GM10266 (cell line): Measurements from ENCODE around the gene LYZL2.

ENCODE experiments used
- DNase-seq: peaks from one replicate; pipeline ENCODE4 v3.0.0; 2012; ENCODE audit errors: extremely low spot score
- TF ChIP-seq, protein P1 (sequence below): IDR thresholded peaks from 2 replicates; pipeline ENCODE4 v1.5.1; 2012; ENCODE audit warnings: mild to moderate bottlenecking, low read depth; ENCODE audit not compliant: control insufficient read depth, insufficient read depth; ENCODE audit errors: missing control alignments

The LYZL2 gene

DNA sequence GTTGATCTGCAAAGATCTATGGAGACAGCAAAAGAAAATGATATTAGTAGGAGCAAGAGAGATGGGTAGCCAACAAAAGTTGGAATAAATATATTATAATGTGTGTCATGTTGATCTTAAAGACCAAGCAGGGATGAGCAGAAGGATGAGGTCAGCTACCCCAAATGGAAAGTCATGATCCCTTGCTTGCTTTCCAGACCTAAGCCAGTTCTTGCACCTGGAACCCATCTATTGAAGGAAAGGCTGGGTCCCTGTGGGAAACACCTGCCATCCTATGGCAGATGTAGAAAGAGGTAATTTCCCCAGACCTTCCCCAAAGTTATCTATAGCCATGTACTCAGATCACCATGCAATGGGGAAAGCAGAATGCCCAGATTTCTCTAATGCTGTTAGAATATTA is 52.5 kb downstream of the LYZL2 start:
- DNase-seq = no peak
- TF ChIP-seq, protein P1, sequence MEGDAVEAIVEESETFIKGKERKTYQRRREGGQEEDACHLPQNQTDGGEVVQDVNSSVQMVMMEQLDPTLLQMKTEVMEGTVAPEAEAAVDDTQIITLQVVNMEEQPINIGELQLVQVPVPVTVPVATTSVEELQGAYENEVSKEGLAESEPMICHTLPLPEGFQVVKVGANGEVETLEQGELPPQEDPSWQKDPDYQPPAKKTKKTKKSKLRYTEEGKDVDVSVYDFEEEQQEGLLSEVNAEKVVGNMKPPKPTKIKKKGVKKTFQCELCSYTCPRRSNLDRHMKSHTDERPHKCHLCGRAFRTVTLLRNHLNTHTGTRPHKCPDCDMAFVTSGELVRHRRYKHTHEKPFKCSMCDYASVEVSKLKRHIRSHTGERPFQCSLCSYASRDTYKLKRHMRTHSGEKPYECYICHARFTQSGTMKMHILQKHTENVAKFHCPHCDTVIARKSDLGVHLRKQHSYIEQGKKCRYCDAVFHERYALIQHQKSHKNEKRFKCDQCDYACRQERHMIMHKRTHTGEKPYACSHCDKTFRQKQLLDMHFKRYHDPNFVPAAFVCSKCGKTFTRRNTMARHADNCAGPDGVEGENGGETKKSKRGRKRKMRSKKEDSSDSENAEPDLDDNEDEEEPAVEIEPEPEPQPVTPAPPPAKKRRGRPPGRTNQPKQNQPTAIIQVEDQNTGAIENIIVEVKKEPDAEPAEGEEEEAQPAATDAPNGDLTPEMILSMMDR = no peak

DNA sequence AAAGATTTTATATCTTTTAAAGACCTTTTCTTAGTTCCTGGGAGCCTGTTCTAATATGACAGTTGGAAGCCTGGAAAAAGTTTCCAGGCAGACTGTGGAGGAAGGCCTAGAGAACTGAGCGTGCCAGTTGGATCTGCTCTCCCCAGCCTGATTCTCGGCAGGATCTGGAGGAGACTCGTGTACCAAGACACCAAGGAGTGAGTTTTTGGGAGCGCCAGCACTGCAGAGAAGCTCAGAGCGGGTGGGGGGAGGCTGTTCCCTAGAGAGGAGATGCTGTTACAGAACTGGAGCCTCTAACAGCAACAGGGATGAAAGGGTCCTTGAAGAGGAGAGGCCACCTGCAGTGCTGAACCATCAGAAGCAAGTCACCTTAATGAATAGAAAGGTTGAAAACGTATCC is 52.9 kb downstream of the LYZL2 start:
- DNase-seq = no peak
- TF ChIP-seq, protein P1 = no peak

DNA sequence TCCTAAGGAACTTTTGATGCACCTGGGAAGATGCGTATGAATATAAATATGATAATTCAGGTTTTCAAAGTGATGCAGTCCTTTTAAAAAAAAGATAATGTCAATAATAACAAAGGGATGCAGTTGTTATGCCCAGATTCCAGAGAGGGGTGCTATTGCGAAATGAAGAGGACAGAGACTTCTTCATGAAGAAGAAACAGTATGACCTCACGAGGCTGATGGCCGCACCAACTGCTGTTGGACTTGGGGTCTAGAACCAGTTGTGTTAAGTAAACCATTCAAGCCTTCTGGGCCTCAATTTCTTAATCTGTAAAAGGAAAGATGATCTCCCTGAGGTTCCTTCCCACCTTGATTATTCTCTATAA is 55.1 kb downstream of the LYZL2 start:
- TF ChIP-seq, protein P1 = no peak
- no peak for DNase-seq

DNA sequence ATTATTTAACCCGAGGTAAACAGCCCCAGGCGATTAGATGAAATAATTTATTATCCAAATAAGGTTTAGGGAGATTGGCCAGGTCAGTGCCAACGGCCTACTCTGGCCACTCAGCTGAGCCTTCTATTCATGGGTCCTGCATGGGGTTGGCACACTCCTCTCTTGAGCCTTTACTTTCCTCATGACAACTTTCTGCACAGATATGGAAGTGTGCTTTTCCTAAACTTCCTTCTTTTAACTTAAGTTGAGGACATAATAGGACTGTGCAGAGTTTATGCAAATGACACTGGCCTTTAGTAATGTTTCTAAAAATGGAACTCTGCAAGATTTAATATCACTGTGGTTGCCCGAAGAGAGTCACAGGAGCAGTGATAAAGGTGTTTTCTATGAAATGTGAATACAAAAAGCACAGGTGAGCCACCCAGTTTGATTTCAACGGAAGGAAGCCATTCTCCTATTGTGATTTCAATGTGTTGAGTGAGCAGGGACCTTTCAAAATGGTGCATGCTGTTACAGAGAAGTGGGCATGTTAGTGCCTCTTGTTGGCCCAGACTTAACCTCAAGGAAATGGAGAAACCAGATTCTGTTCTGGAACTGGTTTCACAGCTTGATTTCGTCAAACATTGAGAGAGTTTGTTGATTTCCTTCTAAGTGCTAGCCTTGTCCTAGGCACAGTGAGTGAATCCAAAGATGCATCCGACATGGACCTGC is 55.7 kb downstream of the LYZL2 start:
- DNase-seq = no peak
- TF ChIP-seq, protein P1 = no peak

DNA sequence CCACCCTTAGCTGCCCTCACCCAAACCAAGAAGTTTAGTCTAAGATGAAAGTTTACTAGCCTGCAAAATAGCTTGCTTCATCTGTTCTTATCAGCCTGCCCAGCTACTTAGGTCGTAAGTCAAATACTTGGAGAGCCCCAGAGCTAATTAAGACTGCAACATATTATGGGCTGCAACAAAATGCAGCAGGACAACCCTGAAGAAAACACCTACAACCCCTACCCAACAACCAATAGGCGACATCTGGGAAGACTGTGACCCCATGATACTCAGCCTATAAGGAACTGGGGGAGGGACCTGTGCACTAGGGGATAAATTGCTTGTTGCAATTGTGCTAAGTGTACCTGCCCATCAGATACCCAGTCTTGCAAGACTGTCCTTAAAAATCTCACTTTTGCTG is 64.1 kb downstream of the LYZL2 start:
- no peak for DNase-seq
- TF ChIP-seq, protein P1 = no peak

DNA sequence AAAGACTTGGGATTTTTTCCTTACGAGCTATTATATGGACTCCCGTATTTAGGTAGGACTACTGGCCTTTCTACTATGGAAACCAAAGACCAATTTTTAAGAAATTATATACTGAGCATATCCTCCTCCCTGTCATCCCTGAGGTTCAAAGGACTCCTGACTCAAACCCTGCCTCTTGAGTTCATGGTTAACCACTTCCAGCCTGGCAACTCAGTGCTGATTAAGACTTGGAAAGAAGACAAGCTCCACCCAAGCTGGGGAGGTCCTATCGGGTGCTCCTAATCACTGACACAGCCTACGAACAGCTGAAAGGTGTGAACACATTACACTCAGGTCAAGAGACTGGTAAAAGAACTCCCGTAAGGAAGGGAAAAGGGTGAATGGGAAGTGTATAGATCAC is 66.8 kb downstream of the LYZL2 start:
- TF ChIP-seq, protein P1 = no peak
- no peak for DNase-seq
